Smooth muscle cell (in vitro differentiated cells): ENCODE data around the gene INPP5J. TPM values are rescaled to one million over a fixed set of nuclear protein-coding genes. Genes with fewer than 3 reads are reported as not detected.
A peak's percentile ranks its signal among the peaks of the same experiment; 100 is the strongest.

Experiments
- DNase-seq: peaks from one replicate; lab custom pipeline; 2025; ENCODE audit not compliant: unreplicated experiment; lab: John Stamatoyannopoulos, UW
- H2AFZ ChIP-seq: fragments of 200-600 bp; sonication (generic); 2 replicates; pipeline ENCODE4 v1.6.0; 2016; ENCODE audit warnings: antibody characterized with exemption, low read depth, mild to moderate bottlenecking
- H3F3A ChIP-seq: fragments of 200-600 bp; sonication (generic); 2 replicates; pipeline ENCODE4 v1.6.0; 2017; ENCODE audit warnings: antibody characterized with exemption, low read depth
- H3K27ac ChIP-seq: fragments of 200-600 bp; sonication (generic); 2 replicates; pipeline ENCODE4 v1.5.1; 2016; ENCODE audit warnings: low read depth, mild to moderate bottlenecking
- H3K27me3 ChIP-seq: fragments of 200-600 bp; sonication (generic); 2 replicates; pipeline ENCODE4 v1.6.1; 2016; ENCODE audit warnings: low read depth, mild to moderate bottlenecking
- H3K36me3 ChIP-seq: fragments of 200-600 bp; sonication (generic); 2 replicates; pipeline ENCODE4 v1.5.1; 2016; ENCODE audit warnings: low read depth
- H3K4me1 ChIP-seq: fragments of 200-600 bp; sonication (generic); 2 replicates; pipeline ENCODE4 v1.5.1; 2016; ENCODE audit warnings: low read depth
- H3K4me2 ChIP-seq: fragments of 200-600 bp; sonication (generic); 2 replicates; pipeline ENCODE4 v1.6.0; 2016; ENCODE audit warnings: mild to moderate bottlenecking
- H3K4me3 ChIP-seq: fragments of 200-600 bp; sonication (generic); 2 replicates; pipeline ENCODE4 v1.5.1; 2016; ENCODE audit warnings: mild to moderate bottlenecking
- H3K79me2 ChIP-seq: fragments of 200-600 bp; sonication (generic); 2 replicates; pipeline ENCODE4 v1.6.0; 2016; ENCODE audit warnings: low read depth, mild to moderate bottlenecking
- H3K9ac ChIP-seq: fragments of 200-600 bp; sonication (generic); 2 replicates; pipeline ENCODE4 v1.6.0; 2016; ENCODE audit warnings: low read depth
- H3K9me3 ChIP-seq: fragments of 200-600 bp; sonication (generic); replicated peaks from 2 replicates; pipeline ENCODE4 v1.5.1; 2016; ENCODE audit warnings: low read depth
- H4K20me1 ChIP-seq: fragments of 200-600 bp; sonication (generic); 2 replicates; pipeline ENCODE4 v1.6.0; 2016; ENCODE audit warnings: low read depth
- CTCF ChIP-seq: fragments of 200-600 bp; sonication (generic); IDR thresholded peaks from 2 replicates; pipeline ENCODE4 v1.5.1; 2017; ENCODE audit warnings: borderline replicate concordance, mild to moderate bottlenecking, antibody characterized with exemption; ENCODE audit not compliant: insufficient read depth, poor library complexity, severe bottlenecking
- WGBS: methylation state at CpG from one replicate; pipeline ENCODE4 v1.1.7; 2016; ENCODE audit warnings: low lambda C conversion rate; 5-methylcytosine and 5-hydroxymethylcytosine counted together
- polyA plus RNA-seq: library from polyadenylated mRNA; unstranded; fragments of >200 nt; fragmentation: Nextera tagmentation; extraction: Ambion mirVana; gene quantifications from 2 replicates; pipeline ENCODE4 v1.2.1, GENCODE V29; 2016
- total RNA-seq: library from RNA; depleted of rRNA; stranded (reverse); fragments of >200 nt; gene quantifications from 2 replicates; pipeline ENCODE4 v1.2.3, GENCODE V29; 2014

Gene INPP5J
- total and polyA plus RNA-seq, 2 experiments from 2014 or later, result 0.66 to 1.2 TPM

GRCh38 chr22:31155422-31155821 lies 32.7 kb downstream of the INPP5J start:
- TF ChIP-seq CTCF, result no peak
- H3K79me2 ChIP-seq, result peaks cover 2% of the 10 kb centered on the region
- no peak overlapping the region for H3K27ac ChIP-seq
- H3K4me3 ChIP-seq, result no peak overlapping the region
- no peaks in the 10 kb centered on the region for H3K4me1 ChIP-seq
- no peaks in the 10 kb centered on the region for H3F3A ChIP-seq
- no peak overlapping the region for H3K4me2 ChIP-seq
- H3K27me3 ChIP-seq, result peaks cover 7% of the 10 kb centered on the region
- H3K9me3 ChIP-seq, result no peaks in the 10 kb centered on the region
- H2AFZ ChIP-seq, result no peak overlapping the region
- H3K9ac ChIP-seq, result no peak overlapping the region
- no peak for DNase-seq
- H3K36me3 ChIP-seq, result no peaks in the 10 kb centered on the region
- H4K20me1 ChIP-seq, result no peaks in the 10 kb centered on the region
- WGBS, result 35% methylated on average over 3 of the region's 3 CpGs

- peaks cover 10% of the 10 kb centered on the region for H3K4me1 ChIP-seq
- H3K4me2 ChIP-seq, result peak overlapping the region; percentile 98
- H3K79me2 ChIP-seq, result peaks cover 52% of the 10 kb centered on the region
- H3K36me3 ChIP-seq, result no peaks in the 10 kb centered on the region
- no peaks in the 10 kb centered on the region for H3F3A ChIP-seq
- DNase-seq, result peak; percentile 47
- 4% methylated on average over 26 of the region's 32 CpGs for WGBS
- no peaks in the 10 kb centered on the region for H3K9me3 ChIP-seq
- H3K9ac ChIP-seq, result peak overlapping the region; percentile 89
- peaks cover 7% of the 10 kb centered on the region for H3K27me3 ChIP-seq
- no peak for TF ChIP-seq CTCF
- H3K27ac ChIP-seq, result peak overlapping the region; percentile 72
- H3K4me3 ChIP-seq, result peak overlapping the region; percentile 78
- peak overlapping the region; percentile 81 for H2AFZ ChIP-seq
- H4K20me1 ChIP-seq, result peaks cover 26% of the 10 kb centered on the region
Observed at GRCh38 chr22:31160328-31160978, 37.7 kb downstream of the INPP5J start.

GRCh38 chr22:31161386-31161785 lies 38.6 kb downstream of the INPP5J start:
- peaks cover 10% of the 10 kb centered on the region for H3K4me1 ChIP-seq
- TF ChIP-seq CTCF, result no peak
- H3K4me2 ChIP-seq, result peak overlapping the region; percentile 98
- H2AFZ ChIP-seq, result no peak overlapping the region
- H3K9ac ChIP-seq, result no peak overlapping the region
- no peaks in the 10 kb centered on the region for H3K9me3 ChIP-seq
- H3K36me3 ChIP-seq, result no peaks in the 10 kb centered on the region
- peak overlapping the region; percentile 78 for H3K4me3 ChIP-seq
- peaks cover 7% of the 10 kb centered on the region for H3K27me3 ChIP-seq
- H3F3A ChIP-seq, result no peaks in the 10 kb centered on the region
- H3K27ac ChIP-seq, result no peak overlapping the region
- H4K20me1 ChIP-seq, result peaks cover 32% of the 10 kb centered on the region
- no peak for DNase-seq
- H3K79me2 ChIP-seq, result peaks cover 61% of the 10 kb centered on the region
